Mesodermal cell (in vitro differentiated cells): Measurements from ENCODE around the gene VDAC1.

ENCODE experiments used
- H3K27ac ChIP-seq: 2 replicates; pipeline ENCODE4 v1.7.0; 2013; ENCODE audit warnings: mild to moderate bottlenecking, low read depth, low read length, moderate library complexity; ENCODE audit not compliant: severe bottlenecking
- H3K36me3 ChIP-seq: 2 replicates; pipeline ENCODE4 v1.7.1; 2013; ENCODE audit warnings: mild to moderate bottlenecking, low read length, moderate library complexity; ENCODE audit not compliant: control insufficient read depth, insufficient read depth
- H3K4me1 ChIP-seq: one replicate; pipeline ENCODE4 v1.7.1; 2013; ENCODE audit warnings: mild to moderate bottlenecking, low read length; ENCODE audit not compliant: insufficient read depth, control insufficient read depth, poor library complexity, severe bottlenecking
- H3K4me3 ChIP-seq: 2 replicates; pipeline ENCODE4 v1.7.0; 2013; ENCODE audit warnings: low read length, control low read depth, mild to moderate bottlenecking; ENCODE audit not compliant: insufficient read depth, poor library complexity, severe bottlenecking; ENCODE audit errors: extremely low read depth
- H3K9me3 ChIP-seq: 2 replicates; pipeline ENCODE4 v1.7.1; 2013; ENCODE audit warnings: mild to moderate bottlenecking, low read length, moderate library complexity; ENCODE audit not compliant: control insufficient read depth
- WGBS, 2 experiments: methylation state at CpG; one replicate each; pipeline ENCODE4 v1.1.5; 2013; ENCODE audit warnings: missing lambda C conversion rate in 2 of 2; ENCODE audit not compliant: insufficient coverage in 2 of 2; 5-methylcytosine and 5-hydroxymethylcytosine counted together

VDAC1 gene

GRCh38 chr5:133933169-133933509 is 71.6 kb downstream of the VDAC1 start:
- no peaks in the 10 kb centered on the region for H3K4me1 ChIP-seq
- no peak overlapping the region for H3K4me3 ChIP-seq
- WGBS, 2 experiments: 73 to 83% methylated on average over 3 of the region's 3 CpGs

GRCh38 chr5:133932441-133933168 is 72.2 kb downstream of the VDAC1 start:
- no peaks in the 10 kb centered on the region for H3K36me3 ChIP-seq
- H3K4me1 ChIP-seq: no peaks in the 10 kb centered on the region
- H3K9me3 ChIP-seq: no peaks in the 10 kb centered on the region
- no peak overlapping the region for H3K27ac ChIP-seq
- WGBS, 2 experiments: 89 to 94% methylated on average over 12 of the region's 13 CpGs
- no peak overlapping the region for H3K4me3 ChIP-seq

More at GRCh38 chr5:133933169-133933509, 71.6 kb downstream of the VDAC1 start:
- Histone ChIP-seq H3K27ac (no peak overlapping the region), H3K36me3 (no peaks in the 10 kb centered on the region), H3K9me3 (no peaks in the 10 kb centered on the region)

GRCh38 chr5:133931546-133931945 is 73.2 kb downstream of the VDAC1 start:
- Histone ChIP-seq H3K36me3 (no peaks in the 10 kb centered on the region), H3K9me3 (no peaks in the 10 kb centered on the region), H3K4me1 (peaks cover 3% of the 10 kb centered on the region), H3K4me3 (no peak overlapping the region), H3K27ac (no peak overlapping the region)
- WGBS, 2 experiments: 90% methylated on average over 4 to 5 of the region's 5 CpGs

- WGBS, 2 experiments: no CpG with 5 or more reads among the region's 3 CpGs
- Histone ChIP-seq H3K27ac (no peak overlapping the region), H3K9me3 (no peaks in the 10 kb centered on the region), H3K36me3 (no peaks in the 10 kb centered on the region), H3K4me1 (peaks cover 10% of the 10 kb centered on the region), H3K4me3 (no peak overlapping the region)
Observed at GRCh38 chr5:133930813-133931090, 74.0 kb downstream of the VDAC1 start.

DNA sequence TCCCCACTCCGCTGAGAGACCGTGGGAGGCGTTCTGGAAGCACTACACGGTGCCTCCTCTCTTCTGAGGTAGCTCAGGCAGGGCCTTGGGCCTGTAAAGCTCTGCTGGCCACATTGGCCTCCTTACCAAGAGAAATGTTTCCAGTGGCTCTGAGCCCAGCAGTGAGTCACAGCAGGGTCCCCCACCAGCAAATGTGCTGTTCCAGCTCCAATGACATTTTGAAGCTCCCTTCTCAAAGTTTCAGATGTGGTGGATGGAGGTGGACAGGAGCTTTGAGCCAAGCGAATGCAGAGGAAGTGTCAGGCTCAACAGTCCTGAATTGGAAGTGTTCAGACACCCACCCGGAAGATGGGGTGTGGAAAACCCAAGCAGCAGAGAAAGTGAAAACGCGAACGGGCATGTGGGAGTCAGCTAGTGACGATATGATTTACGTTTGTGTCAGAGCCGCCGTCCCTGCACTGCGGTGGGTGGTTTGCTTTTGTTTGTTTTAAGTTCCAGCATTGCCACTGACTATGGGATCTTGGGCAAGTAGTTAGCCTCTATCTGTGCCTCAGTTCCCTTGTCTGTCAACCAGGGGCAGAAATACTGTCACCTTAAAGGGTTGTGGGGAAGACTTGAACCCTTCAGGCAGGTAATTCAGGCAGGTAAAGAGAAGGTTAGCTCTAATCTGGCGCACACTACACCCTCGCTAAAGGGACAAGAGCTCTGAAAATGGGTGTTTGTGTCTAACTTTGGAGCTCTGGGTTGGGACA is 74.5 kb downstream of the VDAC1 start:
- H3K9me3 ChIP-seq: no peaks in the 10 kb centered on the region
- no peaks in the 10 kb centered on the region for H3K36me3 ChIP-seq
- H3K4me3 ChIP-seq: no peak overlapping the region
- H3K4me1 ChIP-seq: peaks cover 16% of the 10 kb centered on the region
- H3K27ac ChIP-seq: no peak overlapping the region
- WGBS, 2 experiments: 95 to 98% methylated on average over 16 of the region's 16 CpGs

GRCh38 chr5:133928587-133929393 is 76.0 kb downstream of the VDAC1 start:
- no peaks in the 10 kb centered on the region for H3K36me3 ChIP-seq
- WGBS, 2 experiments: 92 to 98% methylated on average over 4 to 5 of the region's 9 CpGs
- peaks cover 25% of the 10 kb centered on the region for H3K4me1 ChIP-seq
- no peak overlapping the region for H3K4me3 ChIP-seq
- no peaks in the 10 kb centered on the region for H3K9me3 ChIP-seq
- no peak overlapping the region for H3K27ac ChIP-seq

DNA sequence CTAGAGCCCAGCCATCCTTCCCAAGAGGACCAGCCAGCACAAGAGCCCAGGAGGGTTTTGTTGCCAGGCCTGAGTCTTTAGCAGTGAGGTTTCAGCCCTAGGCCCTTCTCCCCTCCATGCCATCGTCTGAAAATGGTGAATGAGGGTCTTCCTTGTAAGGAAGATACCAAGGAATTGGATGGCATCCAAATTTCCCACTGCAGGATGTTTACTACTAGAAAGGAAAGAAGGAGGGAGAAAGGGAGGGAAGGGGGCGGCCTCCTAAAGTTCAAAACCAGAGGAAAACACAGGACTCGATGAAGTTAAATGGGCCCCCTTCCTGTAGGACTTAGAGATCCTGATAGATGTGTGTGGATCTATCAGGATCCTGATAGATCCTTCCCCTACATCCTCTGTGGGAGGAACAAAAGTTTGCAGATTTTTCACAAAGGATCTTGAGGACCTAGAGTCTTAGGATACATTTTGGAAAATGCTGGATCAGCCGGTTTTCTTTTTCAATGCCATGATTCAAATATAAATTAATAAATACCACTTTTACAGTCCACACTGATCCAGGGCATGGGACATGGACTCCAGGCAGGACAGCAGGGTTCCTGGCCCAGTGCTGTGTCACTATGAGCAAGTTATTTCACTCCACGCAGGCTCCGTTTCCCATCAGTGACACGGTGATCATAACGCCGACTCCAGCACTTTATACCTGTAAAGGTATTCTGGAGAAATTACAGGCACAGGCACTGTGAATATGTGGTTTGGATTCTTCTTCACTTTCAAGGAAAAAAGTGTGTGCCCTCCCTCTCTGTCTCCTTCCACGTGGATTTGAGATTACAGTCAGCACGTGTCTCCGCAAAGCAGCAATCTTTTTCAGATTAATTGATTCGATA is 77.2 kb downstream of the VDAC1 start:
- no peaks in the 10 kb centered on the region for H3K36me3 ChIP-seq
- H3K4me3 ChIP-seq: no peak overlapping the region
- no peak overlapping the region for H3K27ac ChIP-seq
- 91 to 93% methylated on average over 10 to 11 of the region's 13 CpGs for WGBS, 2 experiments
- H3K4me1 ChIP-seq: peaks cover 25% of the 10 kb centered on the region
- H3K9me3 ChIP-seq: no peaks in the 10 kb centered on the region

- no peak overlapping the region for H3K27ac ChIP-seq
- 89 to 95% methylated on average over 14 to 15 of the region's 17 CpGs for WGBS, 2 experiments
- H3K4me1 ChIP-seq: peaks cover 25% of the 10 kb centered on the region
- H3K36me3 ChIP-seq: no peaks in the 10 kb centered on the region
- H3K4me3 ChIP-seq: no peak overlapping the region
- no peaks in the 10 kb centered on the region for H3K9me3 ChIP-seq
Observed at GRCh38 chr5:133926489-133927299, 78.1 kb downstream of the VDAC1 start.

GRCh38 chr5:133925866-133926488 is 78.8 kb downstream of the VDAC1 start:
- peaks cover 25% of the 10 kb centered on the region for H3K4me1 ChIP-seq
- H3K36me3 ChIP-seq: no peaks in the 10 kb centered on the region
- 79 to 85% methylated on average over 9 to 10 of the region's 12 CpGs for WGBS, 2 experiments
- H3K27ac ChIP-seq: no peak overlapping the region
- no peaks in the 10 kb centered on the region for H3K9me3 ChIP-seq
- H3K4me3 ChIP-seq: no peak overlapping the region
